ENCODE results near the gene FLT3. TPM values are rescaled to one million over a fixed set of nuclear protein-coding genes. Genes with fewer than 3 reads are reported as not detected.
"Not testable (repeated sequence)": the region's sequence is repeated elsewhere in the genome, so short reads cannot be mapped to it uniquely, and the experiment has no call there.

The FLT3 gene
- total RNA-seq, result not detected

DNA sequence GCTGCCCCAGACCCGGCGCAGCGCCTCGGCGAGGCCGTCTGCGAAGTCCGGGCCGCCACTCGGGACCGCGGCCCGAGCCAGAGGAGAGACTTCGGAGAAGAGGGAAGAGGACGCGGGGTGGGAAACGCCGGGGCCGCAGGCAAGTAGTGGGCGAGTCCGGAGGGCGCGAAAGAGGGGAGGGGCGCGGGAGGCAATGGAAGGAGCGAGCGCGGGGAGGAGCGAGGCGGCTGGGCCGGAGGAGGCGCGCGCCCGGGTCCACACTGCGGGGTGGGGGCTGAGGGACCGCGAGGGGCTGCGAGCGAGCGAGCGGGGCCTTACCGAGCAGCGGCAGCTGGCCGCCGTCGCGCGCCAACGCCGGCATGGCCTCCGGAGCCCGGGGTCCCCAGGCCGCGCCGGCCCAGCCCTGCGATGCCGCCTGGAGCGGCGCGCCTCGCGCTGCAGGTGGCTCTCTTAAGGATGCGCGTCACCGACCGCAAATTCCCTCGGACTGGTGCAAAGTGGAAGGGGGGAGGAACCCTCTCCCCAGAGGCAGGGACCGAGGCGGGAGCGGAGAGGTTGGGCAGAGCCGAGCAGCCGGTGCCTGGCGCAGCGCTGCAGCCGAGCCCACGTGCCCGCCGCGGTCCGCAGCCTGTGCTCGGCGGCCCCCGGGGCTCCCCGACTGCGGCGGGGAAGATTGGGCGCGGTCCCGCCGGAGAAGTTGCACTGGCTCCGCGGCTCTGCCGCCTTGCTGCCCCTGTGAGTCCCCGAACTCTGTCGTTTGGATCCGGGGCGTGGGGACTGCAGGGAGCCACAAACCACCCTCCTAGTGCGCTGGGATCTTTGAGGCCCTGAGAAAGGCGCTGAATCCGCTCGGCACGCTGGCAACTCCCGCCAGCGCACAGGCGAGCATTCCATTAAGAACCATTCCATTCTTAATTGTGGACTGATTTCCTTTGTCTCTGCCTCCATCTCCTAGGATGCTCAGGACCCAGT, at the start of gene FLT3:
Gene FLT3, minus strand, starts transcription at position 427 of the 972 bp plus-strand sequence. Its CDS starts 66 bp downstream, at position 361.
- DNase-seq, result peak; percentile 3

DNA sequence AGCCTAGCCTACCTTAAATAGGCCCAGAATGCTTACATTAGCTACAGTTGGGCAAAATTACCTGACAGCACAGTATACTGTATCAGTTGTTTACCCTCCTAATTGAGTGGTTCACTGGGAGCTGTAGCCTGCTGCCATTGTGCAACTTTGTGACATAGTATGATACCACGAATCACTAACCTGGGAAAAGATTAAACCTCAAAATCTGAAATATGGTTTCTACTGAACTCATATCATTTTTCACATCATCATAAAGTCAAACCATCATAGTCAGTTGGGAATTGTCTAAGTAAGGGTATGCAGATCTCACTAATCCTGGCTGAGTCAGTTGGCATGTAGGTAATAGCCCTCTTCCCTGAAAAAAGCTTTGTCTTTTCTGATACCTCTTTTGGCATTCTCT, 47.1 kb upstream of the FLT3 start:
- DNase-seq, result no peak

DNA sequence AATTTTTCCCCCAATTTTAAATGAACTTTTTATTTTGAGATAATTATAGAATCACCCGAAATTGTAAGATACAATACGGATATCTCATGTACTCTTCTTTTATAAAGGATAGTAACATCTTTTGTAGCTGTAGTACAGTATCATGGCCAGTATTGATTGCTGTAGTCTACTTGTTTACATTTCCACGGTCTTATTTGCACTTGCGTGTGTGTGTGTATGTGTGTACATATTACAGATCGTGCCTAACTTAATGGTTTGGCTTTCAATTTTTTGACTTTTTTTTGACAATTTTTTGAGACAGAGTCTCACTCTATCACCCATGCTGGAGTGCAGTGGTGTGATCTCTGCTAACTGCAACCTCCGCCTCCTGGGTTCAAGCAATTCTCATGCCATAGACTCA, 44.7 kb upstream of the FLT3 start:
- no peak for DNase-seq

DNA sequence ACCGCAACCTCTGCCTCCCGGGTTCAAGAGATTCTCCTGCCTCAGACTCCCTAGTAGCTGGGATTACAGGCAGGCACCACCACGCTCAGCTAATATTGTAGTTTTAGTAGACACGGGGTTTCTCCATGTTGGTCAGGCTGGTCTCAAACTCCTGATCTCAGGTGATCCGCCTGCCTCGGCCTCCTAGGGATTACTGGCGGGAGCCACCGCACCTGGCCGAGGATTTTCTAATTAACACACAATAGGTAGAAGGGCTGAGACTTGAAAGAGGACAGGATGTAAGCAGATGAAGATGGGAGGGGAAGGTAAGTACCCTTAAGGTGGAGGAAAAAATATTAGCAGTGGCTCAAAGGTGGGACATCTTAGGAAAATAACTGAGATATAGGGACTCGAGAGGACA, 41.2 kb upstream of the FLT3 start:
- DNase-seq, result not testable (repeated sequence)

GRCh38 chr13:28140433-28141125, 40.2 kb upstream of the FLT3 start:
- no peak for DNase-seq

DNA sequence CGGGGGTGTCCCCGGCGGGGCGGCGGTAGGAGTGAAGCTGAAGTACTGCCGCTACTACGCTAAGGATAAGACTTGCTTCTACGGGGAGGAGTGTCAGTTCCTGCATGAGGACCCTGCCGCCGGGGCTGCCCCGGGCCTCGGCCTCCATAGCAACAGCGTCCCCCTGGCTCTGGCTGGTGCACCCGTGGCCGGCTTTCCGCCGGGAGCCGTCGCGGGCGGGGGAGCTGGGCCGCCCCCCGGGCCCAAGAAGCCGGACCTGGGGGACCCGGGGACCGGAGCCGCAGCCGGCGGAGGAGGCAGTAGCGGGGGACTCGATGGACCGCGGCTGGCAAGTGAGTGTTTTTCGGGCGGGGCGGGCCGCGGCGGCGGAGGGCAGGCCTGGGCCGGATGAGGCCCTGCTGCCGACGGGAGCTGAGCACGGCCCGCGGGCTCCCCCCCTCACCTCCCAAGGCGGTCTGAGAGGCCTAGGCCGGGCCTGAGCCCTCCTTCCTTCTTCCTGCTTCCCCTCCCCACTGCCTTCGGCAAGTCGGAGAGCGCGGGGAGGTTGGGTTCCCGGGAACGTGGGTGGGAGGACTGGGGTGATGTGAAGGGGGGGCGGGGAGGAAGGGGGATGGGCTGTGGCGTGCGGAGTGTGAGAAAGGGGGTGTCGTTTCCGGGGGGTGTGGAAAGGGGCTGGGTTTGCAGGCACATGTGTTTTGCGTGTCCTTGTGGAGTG, 38.5 kb upstream of the FLT3 start:
- peak; percentile 80 for DNase-seq

- peak; percentile 91 for DNase-seq
These were observed 37.8 kb upstream of the FLT3 start, which contains the start of gene PAN3 for GRCh38 chr13:28138012-28138755. Gene PAN3 (plus strand): TSS chr13:28138545. CDS start chr13:28138658, 113 bp downstream.

DNA sequence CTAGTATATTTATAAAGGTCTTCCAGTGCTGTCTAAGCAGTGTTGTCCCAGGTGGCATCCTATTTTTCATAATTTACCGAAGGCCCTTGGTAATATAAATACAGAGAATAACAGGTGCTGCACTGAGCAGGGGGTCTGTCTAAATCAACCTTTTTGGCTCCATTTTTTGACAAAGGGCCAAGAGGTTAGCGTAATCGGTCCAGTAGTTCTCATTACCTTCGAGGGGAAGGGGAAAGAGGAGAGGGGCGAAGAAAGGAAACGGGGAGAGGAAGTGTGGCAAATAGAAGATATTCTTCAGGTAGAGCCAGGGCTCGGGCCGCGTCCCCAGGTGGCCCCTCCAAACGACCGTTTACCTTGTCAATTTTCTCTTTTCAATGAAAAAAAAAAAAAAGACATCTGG, 37.2 kb upstream of the FLT3 start:
- DNase-seq, result no peak

DNA sequence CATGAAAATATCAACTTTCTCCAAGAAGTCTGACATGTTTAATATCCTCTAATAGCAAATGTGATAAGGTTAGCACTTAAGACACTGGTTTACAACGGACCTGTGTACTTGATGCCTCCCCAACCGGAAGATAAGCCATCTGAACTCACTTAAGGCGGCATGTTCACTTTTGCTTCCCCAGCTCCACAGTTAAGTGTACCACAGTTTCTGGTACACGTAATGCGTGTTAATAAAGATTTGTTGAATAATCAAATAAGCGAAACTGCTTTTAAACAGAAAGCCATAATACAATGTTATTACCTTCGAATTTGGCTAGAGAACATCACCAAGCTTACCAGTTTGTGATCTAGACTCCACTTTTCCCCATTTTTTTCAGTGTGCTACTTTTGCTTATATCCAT, 36.5 kb upstream of the FLT3 start:
- DNase-seq, result no peak

GRCh38 chr13:28131646-28132045, 31.3 kb upstream of the FLT3 start:
- DNase-seq, result no peak

GRCh38 chr13:28129911-28130693, 29.7 kb upstream of the FLT3 start:
- DNase-seq, result no peak

DNA sequence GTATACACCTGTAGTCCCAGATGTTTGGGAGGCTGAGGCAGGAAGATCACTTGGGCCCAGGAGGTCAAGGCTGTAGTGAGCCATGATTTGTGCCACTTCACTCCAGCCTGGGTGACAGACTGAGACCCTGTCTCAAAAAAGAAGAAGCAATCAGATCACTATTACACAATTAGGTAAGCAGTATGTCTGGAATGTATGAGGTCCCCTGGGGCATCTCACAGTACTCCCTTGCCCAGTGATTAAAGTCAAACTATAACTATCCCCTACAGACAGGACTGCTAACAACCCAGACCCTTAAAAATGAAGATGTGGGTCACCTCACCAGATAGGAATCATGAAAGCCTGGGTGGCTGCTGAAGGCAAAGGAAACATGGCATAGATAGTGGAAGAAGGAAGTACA, 28.6 kb upstream of the FLT3 start:
- DNase-seq, result no peak

DNA sequence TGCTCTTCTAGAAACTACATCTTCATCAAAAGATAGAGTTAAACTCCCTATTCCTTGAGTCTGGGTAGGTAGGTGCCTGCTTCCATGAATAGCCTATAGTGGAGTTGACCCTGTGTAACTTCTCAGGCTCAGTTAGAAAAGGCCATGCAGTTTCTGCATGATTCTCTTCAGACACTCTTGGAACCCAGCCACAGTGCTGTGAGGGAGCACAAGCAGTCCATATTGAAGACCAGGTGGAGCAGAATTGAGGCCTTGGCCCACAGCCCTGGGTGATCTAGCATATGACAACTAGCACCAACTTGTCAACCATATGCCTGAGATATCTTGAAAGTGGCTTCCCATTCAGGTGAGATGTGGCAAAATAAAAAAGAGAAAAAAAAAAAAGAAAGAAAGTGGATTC, 27.7 kb upstream of the FLT3 start:
- no peak for DNase-seq

- no peak for DNase-seq
These were observed 20.8 kb upstream of the FLT3 start for GRCh38 chr13:28121224-28121623.

GRCh38 chr13:28120317-28120716, 19.9 kb upstream of the FLT3 start:
- DNase-seq, result no peak

GRCh38 chr13:28117689-28118377, 17.5 kb upstream of the FLT3 start:
- no peak for DNase-seq

DNA sequence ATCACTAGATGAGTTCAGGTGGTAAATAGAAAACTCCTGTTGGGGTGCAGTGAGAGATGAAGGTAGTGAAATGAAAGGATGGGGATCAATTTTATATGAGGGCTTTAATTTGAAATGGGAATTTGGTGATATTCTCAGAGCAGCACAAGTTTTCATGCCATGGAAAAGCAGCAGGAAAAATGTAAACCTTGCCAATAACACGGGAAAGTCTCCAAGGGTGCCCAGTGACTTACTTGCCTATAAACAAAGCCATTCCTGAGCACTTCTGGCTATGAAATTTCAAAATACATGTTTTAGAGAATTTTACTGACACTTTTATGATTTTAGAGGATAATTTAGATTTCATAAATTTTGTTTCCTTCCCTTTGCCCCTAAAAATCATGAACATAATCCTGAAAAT, 16.4 kb upstream of the FLT3 start:
- no peak for DNase-seq

DNA sequence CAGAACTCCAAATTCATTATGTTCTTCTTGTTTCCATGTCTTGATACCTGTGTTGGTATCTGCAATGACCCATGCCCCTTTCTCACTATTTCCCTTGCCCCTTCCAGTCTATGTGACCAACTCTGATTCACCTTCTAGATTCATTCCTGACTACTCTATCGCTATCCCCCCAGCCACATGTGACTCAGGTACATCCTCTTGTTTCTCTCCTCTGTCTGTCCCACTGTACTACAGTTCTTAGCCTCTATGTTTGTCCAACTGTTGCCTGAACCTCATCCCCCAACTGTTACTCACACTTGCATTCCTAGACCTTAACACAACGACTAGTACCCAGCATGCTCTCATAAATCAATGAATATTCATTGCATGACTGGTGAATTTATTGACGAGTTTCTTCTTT, 10.0 kb upstream of the FLT3 start:
- no peak for DNase-seq

DNA sequence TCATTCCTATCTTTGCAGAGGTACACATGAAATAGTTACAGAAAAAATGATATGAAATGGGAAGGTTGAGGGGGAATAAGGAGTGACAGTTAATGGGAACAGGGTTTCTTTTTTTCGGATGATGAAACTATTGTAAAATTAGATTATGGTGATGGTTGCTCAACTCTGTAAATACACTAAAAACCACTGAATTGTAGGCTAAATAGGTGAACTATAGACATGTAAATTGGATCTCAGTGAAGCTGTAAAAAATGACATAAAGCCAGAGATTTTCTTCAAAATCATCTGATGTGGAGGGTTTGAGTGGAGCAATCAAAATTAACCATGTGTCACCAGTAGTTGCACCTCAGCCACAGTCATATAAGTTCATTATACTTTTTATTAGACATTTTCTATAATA, 6.6 kb upstream of the FLT3 start:
- no peak for DNase-seq

DNA sequence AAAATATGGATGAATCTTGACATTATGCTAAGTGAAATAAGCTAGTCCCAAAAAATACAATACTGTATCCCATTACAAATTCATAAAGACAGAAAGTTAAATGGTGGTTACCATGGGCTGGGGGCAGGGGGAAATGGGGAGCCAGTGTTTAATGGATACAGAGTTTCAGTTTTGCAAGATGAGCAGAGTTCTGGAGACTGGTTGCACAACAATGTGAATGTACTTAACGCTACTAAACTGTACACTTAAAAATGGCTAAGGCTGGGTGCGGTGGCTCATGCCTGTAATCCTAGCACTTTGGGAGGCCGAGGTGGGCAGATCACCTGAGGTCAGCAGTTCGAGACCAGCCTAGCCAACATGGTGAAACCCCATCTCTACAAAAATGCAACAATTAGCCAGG, 1.5 kb upstream of the FLT3 start:
- DNase-seq, result not testable (repeated sequence)
